Measurements from ENCODE around the gene KCNIP3.

KCNIP3 gene

DNA sequence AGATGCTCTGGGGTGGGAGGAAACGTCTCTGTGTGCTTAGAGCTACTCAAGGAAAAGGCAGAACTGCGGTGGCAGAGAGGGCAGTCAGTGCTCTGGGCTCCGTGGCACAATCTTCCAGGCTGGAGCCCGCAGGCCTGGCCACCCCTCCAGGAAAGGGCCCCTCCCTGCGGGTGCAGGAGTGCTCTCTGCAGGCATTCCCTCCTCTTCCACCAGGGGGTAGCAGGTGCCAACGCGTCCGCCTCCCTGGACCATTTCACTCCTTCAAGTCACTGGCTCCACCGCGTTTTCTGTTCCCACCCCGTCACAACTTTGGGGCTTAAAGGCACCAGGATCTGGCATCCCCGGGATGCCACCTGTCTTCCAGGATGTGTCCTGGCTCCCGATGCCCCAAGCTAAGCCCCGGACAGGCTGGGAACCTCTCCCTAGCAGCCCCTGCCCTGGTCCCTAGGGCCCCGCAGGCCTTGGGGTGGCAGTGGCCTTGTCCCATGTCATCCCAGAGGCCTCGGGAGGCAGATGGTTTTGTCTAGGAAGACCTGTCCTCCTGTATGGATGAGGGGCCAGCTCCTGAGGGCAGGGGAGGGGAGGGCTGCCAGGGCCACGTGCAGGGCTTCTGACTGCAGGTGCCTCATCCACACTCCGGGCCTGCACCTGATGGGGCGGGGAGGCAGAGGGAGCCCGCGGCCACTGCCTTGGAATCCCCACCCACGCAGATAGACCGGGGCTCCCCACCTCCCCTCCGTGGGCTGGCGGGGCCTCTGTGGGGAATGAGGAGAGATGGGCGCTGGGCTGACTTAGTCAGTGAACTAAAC, 26.4 kb downstream of the KCNIP3 start:
- TF ChIP-seq, protein P1, sequence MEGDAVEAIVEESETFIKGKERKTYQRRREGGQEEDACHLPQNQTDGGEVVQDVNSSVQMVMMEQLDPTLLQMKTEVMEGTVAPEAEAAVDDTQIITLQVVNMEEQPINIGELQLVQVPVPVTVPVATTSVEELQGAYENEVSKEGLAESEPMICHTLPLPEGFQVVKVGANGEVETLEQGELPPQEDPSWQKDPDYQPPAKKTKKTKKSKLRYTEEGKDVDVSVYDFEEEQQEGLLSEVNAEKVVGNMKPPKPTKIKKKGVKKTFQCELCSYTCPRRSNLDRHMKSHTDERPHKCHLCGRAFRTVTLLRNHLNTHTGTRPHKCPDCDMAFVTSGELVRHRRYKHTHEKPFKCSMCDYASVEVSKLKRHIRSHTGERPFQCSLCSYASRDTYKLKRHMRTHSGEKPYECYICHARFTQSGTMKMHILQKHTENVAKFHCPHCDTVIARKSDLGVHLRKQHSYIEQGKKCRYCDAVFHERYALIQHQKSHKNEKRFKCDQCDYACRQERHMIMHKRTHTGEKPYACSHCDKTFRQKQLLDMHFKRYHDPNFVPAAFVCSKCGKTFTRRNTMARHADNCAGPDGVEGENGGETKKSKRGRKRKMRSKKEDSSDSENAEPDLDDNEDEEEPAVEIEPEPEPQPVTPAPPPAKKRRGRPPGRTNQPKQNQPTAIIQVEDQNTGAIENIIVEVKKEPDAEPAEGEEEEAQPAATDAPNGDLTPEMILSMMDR (IDR thresholded peaks at IDR 0.05; ENCODE audit: insufficient read depth, low read depth, low read length, missing control alignments), result peak; percentile 49
- no peak overlapping the region for H3K4me3 ChIP-seq (ENCODE audit: low read length)
- DNase-seq (ENCODE audit: low read depth), result peak; percentile 32

- H3K4me3 ChIP-seq (ENCODE audit: low read length), result no peak overlapping the region
- no peak for DNase-seq (ENCODE audit: low read depth)
- TF ChIP-seq, protein P1 (IDR thresholded peaks at IDR 0.05; ENCODE audit: insufficient read depth, low read depth, low read length, missing control alignments), result no peak
These were observed 27.9 kb downstream of the KCNIP3 start for GRCh38 chr2:95325026-95325425.

GRCh38 chr2:95325590-95326432, 28.7 kb downstream of the KCNIP3 start:
- TF ChIP-seq, protein P1 (IDR thresholded peaks at IDR 0.05; ENCODE audit: insufficient read depth, low read depth, low read length, missing control alignments), result no peak
- no peak for DNase-seq (ENCODE audit: low read depth)

GRCh38 chr2:95326433-95327140, 29.4 kb downstream of the KCNIP3 start:
- TF ChIP-seq, protein P1 (IDR thresholded peaks at IDR 0.05; ENCODE audit: insufficient read depth, low read depth, low read length, missing control alignments), result no peak
- no peak overlapping the region for H3K4me3 ChIP-seq (ENCODE audit: low read length)
- no peak for DNase-seq (ENCODE audit: low read depth)

More at GRCh38 chr2:95325590-95326432, 28.7 kb downstream of the KCNIP3 start:
- no peak overlapping the region for H3K4me3 ChIP-seq (ENCODE audit: low read length)

DNA sequence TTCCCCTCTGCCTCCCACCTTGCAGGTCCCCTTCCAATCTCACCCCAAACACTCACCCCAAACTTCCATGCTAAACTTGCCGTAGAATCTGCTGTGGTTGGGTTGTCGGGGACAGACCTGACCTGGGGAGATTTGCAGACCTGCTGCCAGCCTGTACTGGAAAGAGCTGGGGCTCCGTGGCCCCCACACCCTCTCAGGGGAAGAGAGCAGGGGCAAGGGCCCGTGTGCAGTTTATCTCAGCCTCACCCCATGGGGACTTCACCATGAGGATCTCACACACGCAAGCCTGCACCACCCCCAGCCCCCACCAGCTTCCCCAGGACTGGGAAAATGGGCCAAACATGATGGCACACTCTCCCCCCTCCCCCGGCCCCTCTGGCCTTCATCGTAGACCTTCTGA, 30.7 kb downstream of the KCNIP3 start:
- TF ChIP-seq, protein P1 (IDR thresholded peaks at IDR 0.05; ENCODE audit: insufficient read depth, low read depth, low read length, missing control alignments), result no peak
- H3K4me3 ChIP-seq (ENCODE audit: low read length), result no peak overlapping the region
- no peak for DNase-seq (ENCODE audit: low read depth)

DNA sequence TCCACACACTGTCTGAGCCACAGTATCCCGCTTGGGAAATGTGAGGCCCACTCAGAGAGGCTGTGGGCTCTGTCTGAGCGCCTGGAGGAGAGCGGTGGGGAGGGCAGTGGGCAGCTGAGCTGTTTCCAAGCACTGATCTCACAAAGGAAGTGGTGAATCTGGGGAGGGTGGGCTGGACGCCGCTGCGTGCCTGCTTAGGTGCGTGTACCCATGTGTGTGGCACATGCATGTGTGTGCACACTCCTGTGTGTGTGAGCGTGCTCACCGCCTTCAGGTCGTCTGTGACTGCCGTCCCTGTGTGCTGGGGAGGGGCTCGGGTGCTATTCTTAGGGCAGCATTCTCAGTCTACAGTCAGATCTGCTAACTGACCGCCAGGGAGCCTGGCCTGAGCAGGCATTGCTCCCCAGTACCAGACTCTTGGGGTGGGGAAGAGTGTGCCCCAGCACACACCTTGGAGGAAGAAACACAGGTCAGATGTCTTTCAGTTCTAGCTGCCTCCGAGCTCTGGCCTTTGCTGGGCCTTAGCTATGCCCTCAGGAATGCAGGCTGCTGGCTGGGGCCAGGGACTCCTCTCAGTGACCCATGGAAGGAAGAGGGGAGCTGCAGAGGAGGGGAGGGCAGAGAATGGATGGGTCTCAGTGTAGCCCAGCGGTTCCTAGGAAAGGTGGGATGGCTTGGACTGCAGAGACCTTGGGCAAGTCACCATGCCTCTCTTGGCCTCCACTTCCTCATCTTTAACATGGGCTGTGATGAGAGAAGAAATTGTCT, 31.4 kb downstream of the KCNIP3 start:
- TF ChIP-seq, protein P1 (IDR thresholded peaks at IDR 0.05; ENCODE audit: insufficient read depth, low read depth, low read length, missing control alignments), result no peak
- DNase-seq (ENCODE audit: low read depth), result no peak
- H3K4me3 ChIP-seq (ENCODE audit: low read length), result no peak overlapping the region

Measured in epithelial cell of esophagus (primary cell).